GM18507 (cell line): Measurements from ENCODE around the gene CTSF.
"Not testable (repeated sequence)": the region's sequence is repeated elsewhere in the genome, so short reads cannot be mapped to it uniquely, and the experiment has no call there.

Experiments
- DNase-seq: peaks from one replicate; pipeline ENCODE4 v3.0.0; 2011; ENCODE audit warnings: low read depth; ENCODE audit not compliant: insufficient read length; ENCODE audit errors: extremely low spot score
- FAIRE-seq: peaks from 2 replicates; lab custom pipeline; 2011; peaks lifted over from hg19 to GRCh38; lab: Jason Lieb, UNC

CTSF gene

DNA sequence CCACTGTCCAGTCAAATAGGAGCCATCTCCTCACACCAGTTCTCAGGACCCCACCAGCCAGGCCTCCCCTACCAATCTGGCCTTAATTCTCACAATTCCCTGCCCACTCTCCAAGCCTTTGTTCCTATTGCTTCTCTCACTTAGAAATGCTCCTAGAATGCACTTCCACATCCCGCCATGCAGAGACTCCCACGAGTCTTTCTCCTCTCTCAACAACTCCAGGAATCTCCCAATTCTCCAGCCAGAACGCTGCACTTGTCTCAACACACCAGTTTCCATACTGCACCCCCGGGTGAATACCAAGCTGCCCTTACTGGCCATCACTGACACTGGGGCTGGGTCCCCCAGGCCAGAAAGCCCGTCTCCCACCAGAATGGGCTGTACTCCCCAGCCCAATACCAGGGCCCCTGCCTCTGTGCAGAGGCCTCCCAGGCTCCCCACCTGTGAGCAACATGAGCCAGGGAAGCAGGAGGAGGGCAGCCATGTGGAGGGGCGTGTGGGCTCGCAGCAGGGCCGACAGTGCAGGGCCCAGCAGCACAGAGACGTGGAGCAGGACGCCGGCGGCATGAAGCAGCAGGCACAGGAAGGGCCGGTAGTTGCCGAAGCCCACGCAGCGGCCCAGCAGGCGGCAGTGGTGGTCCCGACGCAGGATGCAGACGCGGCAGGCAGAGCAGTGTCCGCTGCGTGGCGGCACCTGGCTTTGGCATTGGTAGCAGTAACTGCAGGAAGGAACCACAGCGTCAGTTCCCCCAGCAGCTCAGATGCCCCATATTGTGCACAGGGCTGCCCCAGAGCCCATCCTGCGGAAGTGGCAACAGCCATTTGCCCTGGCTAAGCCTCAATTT lies 24.9 kb downstream of the CTSF start:
- peak; percentile 59 for FAIRE-seq
- peak; percentile 37 for DNase-seq

DNA sequence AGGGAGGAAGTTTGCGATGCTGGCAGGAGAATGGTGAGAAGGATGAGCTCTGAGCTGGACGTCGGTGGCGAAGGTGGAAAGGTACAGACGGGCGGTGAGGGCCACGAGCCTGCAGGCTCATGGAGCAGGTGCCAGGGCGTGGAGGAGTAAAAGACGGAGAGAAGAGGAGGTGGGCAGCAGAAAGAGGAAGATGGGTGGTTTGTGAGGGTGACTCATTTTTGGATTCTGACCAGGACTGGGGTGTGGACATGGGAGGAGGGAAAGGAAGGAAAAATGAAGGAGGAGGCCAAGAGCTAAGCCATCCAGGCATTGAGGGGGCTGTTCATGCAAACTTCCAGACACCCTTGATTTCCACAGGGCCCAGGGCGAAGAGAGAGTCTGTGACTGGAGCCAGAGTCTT lies 26.0 kb downstream of the CTSF start:
- FAIRE-seq (no peak), DNase-seq (no peak)

DNA sequence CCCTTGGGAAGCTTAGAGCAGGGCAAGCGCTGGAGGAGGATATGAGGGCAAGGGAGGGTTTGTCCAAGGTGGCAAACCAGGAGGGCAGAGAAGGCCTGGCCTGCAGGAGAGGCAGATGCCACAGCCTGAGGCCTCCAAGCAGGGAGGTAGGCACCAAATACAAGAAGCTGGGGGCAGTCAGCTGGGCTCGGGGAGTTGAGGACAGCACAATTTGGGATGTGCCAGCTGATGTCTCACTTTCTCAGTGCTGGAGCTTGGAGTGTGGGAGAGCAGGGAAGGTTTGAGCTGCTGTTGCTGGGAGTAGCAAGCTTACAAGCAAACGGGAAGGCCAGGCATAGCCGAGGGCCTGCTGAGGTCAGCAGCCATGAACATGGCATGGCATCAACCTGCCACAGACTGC lies 26.5 kb downstream of the CTSF start:
- FAIRE-seq (no peak), DNase-seq (no peak)

DNA sequence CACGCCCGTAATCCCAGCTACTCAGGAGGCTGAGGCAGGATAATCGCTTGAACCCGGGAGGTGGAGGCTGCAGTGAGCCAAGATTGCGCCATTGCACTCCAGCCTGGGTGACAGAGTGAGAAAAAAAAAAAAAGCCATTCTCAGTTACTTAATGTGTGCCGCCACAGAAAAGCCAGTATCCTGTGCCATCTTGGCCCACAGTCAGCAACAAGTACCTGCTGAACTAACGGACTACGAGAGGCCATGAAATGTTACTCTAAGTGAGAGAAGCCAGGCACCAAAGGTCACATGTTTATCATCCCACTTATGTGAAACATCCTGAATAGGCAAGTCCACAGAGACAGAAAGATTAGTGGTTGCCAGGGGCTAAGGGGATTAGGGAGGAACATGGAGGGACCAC lies 27.8 kb downstream of the CTSF start:
- FAIRE-seq, DNase-seq: not testable (repeated sequence)

DNA sequence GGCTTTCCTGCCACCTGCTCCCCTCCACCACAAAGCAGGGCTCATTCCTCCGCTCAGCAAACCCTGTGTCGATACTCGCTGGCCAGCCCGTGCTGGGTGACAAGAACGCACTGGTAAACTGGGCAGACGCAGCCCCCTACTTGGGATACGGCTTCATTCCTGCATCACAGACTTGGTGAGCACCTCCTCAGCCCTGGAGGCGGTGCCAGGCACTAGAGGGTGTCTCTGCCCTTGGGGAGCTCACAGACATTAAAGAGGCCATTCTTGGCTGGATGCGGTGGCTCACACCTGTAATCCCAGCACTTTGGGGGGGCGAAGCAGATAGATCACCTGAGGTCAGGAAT lies 28.6 kb downstream of the CTSF start:
- no peak for FAIRE-seq

DNA sequence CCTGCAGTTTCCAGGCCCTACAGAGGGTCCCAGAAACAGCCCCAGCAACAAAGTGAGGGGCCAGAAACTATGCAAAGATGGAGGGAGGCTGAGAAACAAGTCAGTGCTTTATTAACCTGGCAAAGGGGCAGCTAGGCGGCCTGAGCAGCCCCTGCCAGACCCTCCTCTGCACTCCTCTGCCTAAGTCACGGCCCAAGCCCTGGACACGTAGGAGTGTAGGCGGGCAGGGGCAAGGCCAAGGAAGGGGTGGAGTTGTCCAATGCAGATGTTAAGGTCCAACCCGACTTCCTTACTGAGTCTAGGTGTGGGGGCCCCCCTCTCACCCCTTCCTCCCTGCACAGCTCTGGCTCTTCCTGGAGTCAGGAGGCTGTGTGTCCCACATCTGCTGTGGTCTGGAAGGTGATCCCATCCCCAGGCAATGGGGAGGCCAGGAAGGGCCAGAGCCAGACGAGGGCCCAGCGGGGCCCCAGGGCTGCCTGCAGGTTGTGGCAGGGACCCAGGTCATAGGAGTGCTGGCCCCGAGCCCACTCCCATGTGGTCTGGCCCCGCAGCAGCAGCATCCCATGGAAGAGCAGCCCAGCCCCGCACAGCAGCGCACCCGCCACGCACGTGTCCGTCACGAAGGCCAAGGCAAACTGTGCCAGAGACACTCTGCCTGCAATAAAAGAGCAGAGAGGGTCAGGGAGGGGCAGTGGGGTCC lies 29.1 kb downstream of the CTSF start:
- DNase-seq, result no peak
- FAIRE-seq, result no peak

More for the DNA sequence above, 28.6 kb downstream of the CTSF start:
- no peak for DNase-seq

DNA sequence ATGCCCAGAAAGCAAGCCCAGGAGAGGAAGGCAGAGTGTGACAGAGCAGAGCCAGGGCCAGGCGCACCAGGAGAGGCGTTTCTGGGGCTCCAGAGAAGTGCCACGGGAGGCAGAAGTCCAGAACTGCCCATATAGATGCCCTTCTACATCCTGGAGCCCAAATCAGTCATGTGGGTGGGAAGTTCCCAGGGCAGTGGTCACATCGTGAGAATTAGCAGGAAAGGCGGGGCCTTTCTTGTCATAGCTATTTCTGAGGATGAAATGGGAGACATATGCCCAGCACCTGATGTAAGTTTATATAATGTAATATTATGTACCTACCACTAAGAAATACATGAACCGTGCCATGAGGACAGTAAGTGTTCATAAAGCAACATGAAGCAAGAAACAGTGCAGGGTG lies 35.6 kb downstream of the CTSF start:
- no peak for FAIRE-seq

DNA sequence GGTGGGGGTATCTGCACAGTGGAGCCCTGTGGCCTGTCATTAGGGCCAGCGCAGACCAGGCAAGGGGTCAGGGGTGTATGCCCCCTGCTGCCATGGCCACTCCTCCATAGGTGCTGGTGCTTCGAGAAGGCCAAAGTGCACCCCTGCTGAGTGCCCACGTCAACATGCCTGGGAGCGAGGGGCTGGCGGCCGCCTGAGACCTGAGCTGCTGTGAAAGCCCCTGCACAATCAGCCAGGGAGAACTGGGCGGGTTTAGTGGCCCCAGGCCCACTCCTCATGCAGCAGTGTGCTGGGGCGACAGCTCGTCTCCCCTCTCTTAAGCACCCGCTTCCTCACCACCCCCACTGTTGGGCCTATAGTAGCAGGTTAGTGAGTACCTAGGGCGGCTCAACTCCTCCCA lies 36.6 kb downstream of the CTSF start:
- no peak for DNase-seq
- FAIRE-seq, result no peak

More for the DNA sequence above, 35.6 kb downstream of the CTSF start:
- no peak for DNase-seq

DNA sequence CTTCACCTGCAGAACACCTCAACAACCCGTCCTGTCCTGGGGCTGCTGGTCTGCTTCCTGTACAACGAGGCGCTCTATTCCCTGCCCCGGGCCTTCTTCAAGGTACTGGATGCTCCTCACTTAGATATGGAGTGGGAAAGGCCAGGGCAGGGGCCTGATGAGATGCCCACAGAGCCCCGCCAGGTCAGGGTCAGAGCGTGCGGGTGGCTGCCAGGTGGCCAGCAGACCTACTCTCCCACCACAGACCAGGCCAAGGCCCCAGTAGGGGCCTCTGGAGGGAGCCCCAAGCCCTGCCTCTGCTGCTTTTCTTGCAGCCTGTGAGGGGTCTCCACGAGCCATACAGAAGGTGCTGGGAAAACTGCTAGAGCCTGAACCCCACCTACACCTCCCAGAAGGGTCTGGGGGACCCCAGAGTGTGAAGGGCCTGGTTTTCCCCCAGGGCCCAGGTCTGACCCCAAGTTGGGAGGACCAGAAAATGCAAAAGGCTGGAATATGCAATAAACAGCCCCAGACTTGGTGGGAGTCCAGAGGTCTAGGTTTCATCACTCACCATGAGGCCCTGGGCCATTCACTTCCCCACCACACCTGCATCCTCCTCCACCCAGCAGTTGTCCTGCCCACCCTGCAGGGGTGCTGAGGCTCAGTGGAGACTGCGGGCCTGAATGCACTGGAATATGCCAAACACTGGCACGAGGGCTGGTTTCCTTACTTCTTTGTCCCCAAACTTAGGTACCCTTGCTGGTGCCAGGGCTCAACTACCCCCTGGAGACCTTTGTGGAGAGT lies 37.3 kb downstream of the CTSF start:
- DNase-seq (no peak), FAIRE-seq (no peak)

DNA sequence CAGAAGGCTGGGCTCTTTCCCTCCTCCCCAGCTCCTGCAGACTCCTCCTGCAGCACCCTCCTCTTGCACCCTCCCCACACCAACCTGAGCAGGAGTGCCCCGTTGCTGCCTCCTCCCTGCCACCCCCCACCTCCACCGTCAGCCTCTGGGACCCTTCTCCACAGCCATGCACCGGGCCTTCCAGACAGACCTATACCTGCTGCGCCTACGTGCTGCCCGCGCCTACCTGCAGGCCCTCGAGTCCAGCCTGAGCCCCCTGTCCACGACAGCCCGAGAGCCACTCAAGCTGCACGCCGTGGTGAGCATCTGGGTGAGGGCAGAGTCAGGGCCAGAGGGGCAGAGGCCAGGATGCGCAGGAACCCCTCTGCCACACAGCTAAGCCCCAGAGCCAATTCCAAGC lies 38.8 kb downstream of the CTSF start:
- DNase-seq (no peak), FAIRE-seq (no peak)

DNA sequence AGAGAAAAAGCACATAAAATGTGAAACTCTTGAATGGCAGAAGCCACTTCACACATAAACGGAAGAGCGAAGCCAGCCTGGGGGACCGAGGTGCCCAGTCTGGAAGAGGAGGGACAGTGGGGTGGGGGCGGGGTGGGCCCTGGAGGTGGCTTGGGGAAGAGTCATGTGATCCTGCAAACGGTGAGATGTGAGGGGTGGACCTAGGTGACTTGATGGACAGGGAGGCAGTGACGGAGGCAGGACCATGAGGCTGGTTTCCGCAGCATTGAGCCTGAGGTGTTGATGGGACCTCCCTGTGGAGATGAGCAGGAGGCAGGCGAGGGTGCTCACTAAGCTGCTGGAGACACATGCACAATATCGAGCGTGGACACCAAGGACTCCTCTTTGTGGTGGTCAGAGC lies 39.3 kb downstream of the CTSF start:
- DNase-seq, result no peak
- FAIRE-seq, result no peak

DNA sequence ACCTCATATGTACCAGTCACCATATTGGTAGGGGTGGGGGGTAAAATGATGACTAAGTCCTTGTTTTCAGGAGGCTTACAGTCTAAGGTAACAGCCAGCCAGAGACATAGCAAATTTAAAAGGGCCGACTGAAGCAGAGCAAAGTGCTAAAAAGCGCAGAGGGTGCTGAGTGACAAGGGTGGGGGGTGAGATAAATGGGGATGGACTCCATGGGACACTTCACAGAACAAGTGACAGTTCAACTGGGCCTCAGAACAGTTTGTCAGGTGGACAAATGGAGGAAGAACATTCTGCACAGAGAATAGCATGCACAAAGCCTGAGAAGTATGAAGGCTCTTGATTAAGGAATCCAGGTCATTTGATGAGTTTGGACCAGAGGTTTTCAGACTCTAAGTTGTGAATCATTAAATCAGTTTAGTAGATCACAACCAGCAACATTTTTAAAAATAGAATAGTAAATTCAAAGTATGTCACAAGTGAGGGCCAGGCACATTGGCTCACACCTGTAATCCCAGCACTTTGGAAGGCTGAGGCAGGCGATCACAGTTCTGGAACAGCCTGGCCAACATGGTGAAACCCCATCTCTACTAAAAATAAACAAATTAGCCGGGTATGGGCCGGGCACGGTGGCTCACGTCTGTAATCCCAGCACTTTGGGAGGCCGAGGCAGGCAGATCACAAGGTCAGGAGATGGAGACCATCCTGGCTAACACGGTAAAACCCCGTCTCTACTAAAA lies 43.9 kb downstream of the CTSF start:
- FAIRE-seq, result no peak
- DNase-seq, result no peak

DNA sequence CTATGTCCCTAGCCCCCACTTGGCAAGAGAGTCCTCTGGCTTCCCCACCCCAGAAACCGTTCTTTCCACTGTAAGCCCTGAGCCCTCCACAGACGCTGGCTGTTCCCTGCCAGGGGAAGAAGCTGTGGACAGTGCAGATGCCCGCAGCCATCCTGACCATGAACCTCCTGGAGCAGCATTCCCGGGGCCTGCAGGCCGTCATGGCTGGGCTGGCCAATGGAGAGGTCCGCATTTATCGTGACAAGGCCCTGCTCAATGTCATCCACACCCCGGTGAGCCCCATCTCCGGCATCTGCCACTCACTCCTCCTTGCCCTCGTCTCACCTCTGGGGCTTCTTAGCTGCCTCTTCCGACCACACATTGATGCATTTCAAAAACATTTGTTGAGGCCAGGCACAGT lies 44.8 kb downstream of the CTSF start:
- FAIRE-seq (no peak), DNase-seq (no peak)
